NCI-H226 (cell line): ENCODE measurements around the gene GLYAT.
A peak's percentile ranks its signal among the peaks of the same experiment; 100 is the strongest.
"Not testable (repeated sequence)": the region's sequence is repeated elsewhere in the genome, so short reads cannot be mapped to it uniquely, and the experiment has no call there.

Source experiments
- DNase-seq: peaks from one replicate; pipeline ENCODE4 v3.0.0-alpha.2; 2015

GLYAT gene

DNA sequence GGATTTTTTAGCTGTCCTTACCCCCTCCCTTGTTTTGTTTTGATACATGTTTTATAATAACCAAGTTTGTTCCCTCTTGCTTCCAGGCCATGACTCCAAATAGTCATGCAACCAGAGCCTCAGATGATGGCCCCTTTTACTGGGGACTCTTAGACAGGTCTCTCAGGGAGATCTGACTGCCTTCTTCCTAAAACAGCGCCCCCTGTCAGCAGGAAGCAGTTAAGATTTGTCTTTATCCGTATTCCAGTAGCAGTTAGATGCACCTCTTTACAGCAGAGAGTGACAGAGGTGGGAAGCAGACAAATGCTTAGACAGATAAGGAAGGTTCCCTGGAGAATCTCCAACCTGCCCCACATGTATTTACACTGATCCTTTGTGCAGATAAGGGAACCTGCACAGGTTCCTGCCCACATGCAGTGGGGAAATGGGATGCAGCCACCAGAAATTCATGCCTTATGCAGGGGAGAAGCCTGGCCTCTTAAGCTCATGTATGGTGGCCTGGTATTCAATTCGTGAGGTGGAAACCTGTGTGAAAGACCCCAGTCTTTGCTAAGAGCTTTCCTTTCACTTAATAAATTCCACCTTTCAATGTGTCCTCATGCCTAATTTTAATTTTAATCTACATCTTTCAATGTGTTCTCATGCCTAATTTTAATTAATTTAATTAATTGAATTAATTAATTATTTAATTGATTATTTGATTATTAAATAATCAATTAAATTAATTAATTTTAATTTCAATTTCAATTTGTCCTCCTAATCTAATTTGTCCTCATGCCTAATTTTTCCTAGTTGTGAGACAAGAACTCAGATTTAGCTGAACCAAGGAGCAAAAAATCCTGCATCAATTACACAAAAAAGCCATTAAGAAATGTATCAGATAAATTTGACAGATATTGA lies 11.5 kb upstream of the GLYAT start:
- DNase-seq = no peak

DNA sequence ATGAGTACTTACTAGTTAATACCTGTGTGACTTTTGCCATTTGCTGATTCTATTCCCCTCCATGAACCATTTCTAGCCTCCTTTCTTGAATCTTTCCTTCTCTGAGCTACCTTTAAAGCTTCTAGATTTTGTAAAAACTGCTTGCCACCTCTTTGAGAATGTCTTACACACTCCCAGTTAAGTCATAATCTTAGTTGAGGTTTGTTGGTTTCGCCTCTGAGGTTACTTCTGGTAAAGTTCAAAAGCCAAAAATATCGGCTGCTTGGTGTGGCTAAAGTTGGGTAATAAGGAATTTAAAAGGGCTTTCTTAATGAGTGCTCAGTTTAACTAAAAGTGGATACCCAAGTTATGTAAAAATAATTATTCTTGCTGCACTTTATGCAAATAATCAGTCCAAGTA lies 10.4 kb upstream of the GLYAT start:
- DNase-seq = no peak

DNA sequence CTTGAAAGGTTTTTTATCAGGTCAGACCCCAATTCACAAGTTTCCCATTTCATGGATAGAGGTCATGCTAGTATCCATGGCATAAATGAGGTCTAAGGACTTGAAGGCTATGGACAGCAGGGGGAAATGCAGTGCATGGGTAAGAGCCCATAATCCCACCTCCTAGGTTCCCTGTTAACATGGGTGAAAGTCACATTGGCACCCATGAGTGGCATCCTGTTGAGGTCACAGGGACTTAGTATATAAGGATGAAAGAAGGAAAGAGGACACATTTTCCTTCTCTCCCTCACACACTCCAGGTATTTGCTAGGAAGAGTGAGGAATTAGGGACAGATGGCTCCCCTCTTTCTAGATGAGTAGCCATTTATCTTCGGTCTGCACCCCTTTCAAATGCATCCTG lies 9.4 kb upstream of the GLYAT start:
- no peak for DNase-seq

DNA sequence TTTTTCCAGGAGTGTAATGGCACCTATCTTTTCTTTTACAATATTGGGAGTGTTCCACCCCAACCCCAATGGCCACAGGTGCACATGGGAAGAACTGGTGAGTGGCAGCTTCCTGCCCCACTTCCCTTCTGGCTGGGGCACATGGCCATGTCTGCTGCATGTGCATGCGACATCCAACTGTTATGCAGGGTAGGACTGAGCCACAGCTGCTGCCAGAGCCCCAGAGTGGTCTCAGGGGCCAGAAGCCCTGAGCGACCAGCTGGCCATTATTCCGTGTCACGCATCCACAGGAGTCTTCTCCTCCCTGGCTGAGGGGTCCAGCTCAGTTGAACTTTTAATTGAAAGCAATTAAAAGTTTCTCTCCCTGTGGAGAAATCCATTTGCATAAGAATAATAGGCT lies 8.7 kb upstream of the GLYAT start:
- no peak for DNase-seq

DNA sequence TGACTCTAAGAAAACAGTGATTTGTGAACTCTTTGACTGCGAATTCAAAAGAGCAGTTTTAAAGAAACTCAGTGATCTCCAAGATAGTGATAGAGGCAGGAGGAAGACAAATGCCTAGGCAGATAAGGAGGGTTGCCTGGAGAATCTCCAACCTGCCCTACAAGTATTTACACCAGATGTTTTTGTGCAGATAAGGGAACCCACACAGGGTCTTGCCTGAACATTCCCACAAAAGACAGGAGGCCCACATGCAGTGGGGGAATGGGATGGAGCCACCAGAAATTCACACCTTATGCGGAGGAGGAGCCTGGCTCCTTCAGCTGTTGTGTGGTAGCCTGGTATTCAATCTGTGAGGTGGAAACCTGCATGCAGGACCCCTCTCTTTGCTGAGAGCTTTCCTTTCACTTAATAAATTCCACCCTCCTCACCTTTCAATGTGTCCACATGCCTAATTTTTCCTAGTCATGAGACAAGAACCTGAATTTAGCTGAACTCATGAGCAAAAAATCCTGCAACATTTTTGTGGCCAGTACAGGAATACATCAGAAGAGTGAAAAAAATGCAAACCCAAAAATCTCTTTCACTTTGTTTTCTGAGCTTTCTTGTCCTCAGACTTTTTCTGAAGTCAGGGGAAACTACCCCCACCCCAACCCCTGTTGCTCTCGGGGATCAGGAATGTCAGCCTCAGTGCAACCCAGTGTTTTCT lies 8.1 kb upstream of the GLYAT start:
- DNase-seq = peak; percentile 53

- no peak for DNase-seq
These were observed 3.1 kb upstream of the GLYAT start for GRCh38 chr11:58734681-58735490.

DNA sequence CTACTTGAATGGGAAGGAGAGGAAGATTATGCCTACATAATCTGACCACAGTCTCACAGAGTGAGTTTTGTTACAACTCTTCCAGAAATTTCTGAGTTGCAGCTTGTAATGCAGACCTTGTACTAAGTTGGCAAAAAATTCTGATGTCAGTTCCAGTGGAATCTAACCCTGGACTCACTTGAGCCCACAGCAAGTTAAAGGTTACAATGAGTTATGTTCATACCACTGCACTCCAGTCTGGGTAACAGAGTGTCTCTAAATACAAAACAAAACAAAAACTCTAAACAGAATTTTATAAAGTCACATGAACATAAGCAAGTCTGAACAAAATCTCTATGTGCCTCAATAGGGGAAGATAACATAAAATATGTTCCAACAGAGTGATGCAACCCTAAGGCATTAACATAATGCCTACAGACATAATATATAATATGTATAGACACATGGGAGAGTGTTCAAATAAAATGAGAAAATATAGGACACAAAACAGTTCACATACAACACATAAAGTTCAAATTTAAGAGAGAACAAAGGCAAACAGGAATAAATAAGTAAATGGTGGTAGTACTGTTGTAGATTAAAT lies 1.1 kb downstream of the GLYAT start:
- no peak for DNase-seq

- no peak for DNase-seq
These were observed 4.3 kb downstream of the GLYAT start for GRCh38 chr11:58727415-58727797.

- DNase-seq = no peak
These were observed 4.9 kb downstream of the GLYAT start for GRCh38 chr11:58726737-58727414.

DNA sequence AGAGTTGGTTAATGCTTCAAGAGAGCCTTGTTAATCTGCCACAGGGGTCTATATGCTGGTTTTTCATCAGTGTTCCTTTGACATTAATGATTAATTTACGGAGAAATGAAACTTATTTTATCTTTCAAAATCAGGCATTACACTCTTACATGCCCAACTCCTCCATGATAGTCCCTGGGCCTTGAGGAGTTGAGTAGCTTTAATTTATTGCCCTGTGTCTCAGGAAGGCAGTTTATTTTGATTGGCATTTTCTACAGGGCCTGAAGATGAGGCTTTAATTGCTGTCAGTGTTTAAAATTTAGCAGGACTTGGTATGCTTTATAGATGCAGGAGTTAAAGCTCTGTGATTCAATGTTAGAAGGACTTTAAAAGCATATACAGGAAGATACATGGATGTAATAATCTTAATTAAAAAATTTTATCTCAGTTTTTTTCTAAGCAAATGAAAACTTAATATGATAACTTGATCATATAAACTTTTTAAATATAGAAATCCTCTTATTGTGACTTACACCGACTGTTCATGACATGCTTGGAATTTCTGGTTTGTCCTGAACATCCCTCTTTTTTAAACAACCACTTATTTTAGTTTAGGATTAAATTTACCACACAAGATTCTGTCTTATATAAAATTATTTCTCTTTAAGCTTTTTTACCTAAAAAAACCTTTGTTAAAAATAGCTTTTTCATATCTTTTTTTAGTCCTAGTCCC lies 12.2 kb downstream of the GLYAT start:
- DNase-seq = no peak

- no peak for DNase-seq
These were observed 19.2 kb downstream of the GLYAT start for GRCh38 chr11:58712531-58712930.

DNA sequence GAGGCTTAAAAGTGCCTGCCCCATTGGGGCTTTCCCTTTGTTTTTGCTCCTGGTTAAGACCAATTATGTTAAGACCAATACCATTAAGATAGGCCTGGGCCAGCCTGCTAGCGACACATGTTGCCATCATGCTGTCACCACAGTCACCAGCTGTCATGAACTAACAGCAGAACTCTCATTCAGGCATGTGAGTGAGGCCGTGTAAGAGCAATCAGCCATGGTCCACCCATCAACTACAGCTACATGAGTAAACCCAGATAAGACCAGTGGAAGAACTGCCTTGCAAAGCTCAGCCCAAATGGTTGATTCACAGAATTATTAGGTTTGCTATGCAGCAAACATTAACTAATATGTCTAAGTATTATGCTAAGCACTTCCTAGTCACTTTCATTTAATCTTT lies 19.9 kb downstream of the GLYAT start:
- DNase-seq = no peak

DNA sequence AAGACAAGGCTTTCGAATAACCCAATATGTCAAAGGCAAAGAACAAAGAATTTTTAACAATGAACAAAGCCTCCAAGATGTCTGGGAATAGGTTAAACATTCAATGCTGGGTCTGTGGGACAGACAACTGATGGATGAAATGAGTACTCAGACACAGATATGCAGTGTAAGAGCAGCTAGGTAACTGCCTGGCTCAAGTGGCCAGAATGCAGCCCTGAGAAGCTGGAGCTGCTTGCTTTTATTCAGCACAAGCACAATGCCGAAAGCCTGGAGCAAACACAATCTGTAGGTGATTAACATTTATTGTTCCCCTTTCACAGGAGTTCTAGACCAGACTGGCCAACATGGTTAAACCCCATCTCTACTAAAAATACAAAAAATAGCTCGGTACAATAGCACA lies 24.0 kb downstream of the GLYAT start:
- DNase-seq = no peak

DNA sequence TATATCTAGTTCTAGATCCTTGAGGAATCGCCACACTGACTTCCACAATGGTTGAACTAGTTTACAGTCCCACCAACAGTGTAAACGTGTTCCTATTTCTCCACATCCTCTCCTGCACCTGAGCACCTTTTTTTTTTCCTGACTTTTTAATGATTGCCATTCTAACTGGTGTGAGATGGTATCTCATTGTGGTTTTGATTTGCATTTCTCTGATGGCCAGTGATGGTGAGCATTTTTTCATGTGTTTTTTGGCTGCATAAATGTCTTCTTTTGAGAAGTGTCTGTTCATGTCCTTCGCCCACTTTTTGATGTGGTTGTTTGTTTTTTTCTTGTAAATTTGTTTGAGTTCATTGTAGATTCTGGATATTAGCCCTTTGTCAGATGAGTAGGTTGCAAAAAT lies 34.9 kb downstream of the GLYAT start:
- DNase-seq = not testable (repeated sequence)

GRCh38 chr11:58693026-58693425 lies 38.7 kb downstream of the GLYAT start:
- no peak for DNase-seq

DNA sequence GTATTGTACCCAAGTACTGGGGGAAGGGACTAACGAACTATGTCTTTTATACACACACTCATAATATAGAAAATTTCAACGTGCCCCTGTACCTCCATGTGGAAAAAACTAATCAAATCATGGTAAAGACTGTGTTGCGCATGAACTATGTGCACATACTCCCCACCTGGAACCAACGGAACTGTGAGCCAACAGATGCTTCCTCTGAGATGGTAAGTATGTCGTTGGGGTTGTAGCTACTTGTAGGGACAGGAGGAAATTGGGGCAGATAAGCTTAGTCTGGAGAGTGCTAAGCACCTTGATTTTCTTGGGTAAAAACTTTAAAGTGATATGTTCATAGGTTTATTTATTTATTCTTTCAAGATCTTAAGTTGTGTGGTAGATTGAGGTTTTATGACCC lies 40.1 kb downstream of the GLYAT start:
- DNase-seq = no peak

DNA sequence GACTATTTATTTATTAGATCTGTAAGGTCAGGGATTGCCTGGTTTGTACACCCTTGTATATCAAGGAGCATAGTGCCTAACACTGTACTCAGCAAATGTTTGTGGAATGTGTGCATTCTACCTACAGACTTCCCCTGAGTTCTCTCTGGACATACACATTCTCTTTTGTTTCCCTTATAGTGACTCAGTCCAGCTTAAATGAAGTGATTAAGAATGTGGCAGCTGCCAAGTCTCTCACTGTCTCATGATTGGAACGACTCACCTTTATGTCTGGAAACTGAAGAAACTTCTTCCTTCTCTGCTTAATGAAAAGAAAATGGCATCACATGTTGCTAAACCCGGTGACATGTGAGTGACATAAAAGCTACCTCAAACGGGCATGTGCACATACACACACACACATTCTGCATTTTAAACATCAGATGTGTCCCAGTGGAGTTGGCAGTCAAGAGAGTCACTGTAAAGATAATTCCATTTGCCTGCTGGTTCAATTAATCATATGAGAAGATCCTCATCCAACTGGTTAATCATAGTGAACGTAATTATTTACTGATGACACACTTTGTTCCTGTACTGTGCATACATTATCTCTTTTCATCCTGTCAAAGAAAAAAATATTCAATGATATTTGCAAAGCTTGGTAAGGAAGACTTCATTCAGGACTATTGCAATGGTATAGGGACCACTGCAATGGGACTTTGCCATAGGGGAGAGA lies 42.8 kb downstream of the GLYAT start:
- peak; percentile 38 for DNase-seq

DNA sequence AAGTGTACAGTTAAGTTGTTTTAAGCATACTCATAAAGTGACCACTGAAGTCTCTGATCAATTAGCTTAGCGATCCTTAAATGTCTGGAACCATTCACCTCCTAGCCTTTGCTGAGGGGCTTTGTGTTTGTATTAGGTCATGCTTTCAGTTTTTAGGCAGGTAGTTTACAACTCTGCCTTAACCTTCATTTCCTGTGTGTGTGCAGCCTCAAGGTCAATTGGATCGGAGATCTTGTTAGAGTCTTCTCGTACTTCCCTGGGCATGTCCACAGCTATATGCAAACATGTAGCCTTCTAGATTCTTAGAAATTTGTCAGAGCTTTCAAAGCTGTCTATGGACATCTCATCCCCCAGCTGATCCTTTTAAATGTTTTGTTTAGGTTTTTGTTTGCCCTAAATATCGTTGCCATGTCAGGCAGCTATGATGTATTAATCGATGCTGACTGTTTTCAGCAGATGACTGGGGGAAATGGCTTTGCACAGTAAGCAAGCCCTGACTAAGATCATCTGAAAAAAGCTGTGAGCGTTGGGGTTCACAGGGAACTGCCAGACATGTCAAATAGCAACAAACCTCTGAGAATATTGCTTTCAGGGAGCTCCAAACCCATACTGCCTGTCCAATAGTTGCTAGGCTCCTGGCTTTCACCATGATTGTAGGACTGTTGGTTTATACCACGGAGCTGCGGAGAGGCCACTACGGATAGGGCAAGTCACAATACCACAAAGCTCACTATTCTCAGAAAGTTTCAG lies 45.6 kb downstream of the GLYAT start:
- DNase-seq = no peak

DNA sequence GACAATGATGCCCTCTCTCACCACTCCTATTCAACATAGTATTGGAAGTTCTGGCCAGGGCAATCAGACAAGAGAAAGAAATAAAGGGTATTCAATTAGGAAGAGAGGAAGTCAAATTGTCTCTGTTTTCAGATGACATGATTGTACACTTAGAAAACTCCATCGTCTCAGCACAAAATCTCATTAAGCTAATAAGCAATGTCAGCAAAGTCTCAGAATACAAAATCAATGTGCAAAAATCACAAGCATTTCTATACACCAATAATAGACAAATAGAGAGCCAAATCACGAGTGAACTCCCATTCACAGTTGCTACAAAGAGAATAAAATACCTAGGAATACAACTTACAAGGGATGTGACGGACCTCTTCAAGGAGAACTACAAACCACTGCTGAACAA lies 49.1 kb downstream of the GLYAT start:
- DNase-seq = not testable (repeated sequence)

DNA sequence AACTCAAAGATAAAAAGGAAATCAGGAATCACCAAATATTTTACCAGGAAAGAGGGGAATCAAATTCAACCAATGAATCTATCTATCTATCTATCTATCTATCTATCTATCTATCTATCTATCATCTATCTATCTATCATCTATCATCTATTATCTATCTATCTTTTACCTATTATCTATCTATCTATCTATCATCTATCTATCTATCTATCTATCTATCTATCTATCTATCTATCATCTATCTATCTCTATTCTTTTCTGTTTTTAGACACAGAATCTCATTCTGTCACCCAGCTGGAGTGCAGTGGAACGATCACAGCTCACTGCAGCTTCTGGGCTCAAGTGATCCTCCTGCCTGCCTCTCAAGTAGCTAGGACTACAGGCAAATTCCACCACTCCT lies 54.2 kb downstream of the GLYAT start:
- not testable (repeated sequence) for DNase-seq
